ENCODE measurements around the gene PSMB5. TPM values are rescaled to one million over a fixed set of nuclear protein-coding genes. Genes with fewer than 3 reads are reported as not detected.
A peak's percentile ranks its signal among the peaks of the same experiment; 100 is the strongest.

PSMB5 gene
- total and polyA plus RNA-seq, 9 of the 15 experiments (the other 6 are each of a cell fraction or from before 2014, with no cell fraction given) = 198 to 1,870 (median 269) TPM

DNA sequence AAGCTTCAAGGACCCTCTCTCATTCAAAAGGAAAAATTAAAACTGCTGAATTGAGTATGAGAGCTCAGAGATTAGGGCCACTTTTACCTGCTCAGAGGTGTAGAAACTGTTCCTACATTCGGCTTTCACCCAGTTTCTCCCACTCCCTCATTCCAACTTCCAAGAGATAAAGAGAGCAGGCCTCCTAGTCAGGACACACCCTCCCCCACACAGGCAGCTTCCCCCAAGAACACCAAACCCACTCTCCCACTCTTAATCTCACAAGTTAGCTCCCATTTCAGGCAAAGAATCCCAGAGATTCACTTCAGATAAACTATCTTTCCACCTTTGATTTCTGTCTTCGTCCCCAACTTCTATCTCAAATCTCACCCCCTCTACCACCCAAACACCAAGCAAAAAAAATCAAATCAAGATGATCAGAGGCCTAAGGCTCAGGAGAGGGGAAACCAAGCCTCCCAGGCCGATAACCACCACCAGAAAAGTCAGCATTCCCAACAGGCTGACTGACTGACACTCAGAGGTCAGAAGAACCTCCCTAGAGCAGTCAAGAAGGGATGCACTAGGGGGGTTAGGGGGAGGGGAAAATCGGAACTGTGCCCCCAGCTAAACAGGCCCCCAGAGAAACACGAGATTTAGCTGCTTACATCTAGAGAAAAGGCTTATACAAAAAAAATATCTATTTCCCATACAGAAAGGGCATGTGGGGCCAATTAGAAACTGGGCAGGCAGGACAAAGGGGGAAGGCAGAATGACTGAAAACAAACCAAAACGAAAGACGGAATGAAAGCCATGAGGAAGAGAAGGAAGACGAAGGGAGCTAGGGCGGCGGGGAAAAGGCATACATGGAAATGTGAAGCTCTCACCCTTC lies 35.8 kb upstream of the PSMB5 start:
- BruUV-seq (replicated peaks) = no TSS peak
- in situ Hi-C loops (cut with MboI) = no loop called here
- H3K9me3 ChIP-seq (replicated peaks; ENCODE audit: control insufficient read depth, insufficient read depth, low read depth, low read length) = no peaks in the 10 kb centered on the region
- H3K36me3 ChIP-seq (ENCODE audit: control insufficient read depth, insufficient read depth, low read length) = peaks cover 76% of the 10 kb centered on the region
- peaks cover 20 to 26% of the 10 kb centered on the region in 2 experiments for H3K4me1 ChIP-seq (replicated peaks in 1 of 2; ENCODE audit: control insufficient read depth in 2 of 2, insufficient read depth in 2 of 2, low read length in 2 of 2)
- peaks cover 64% of the 10 kb centered on the region for H3K79me2 ChIP-seq (ENCODE audit: control insufficient read depth, insufficient read depth, low read length)
- H3K27me3 ChIP-seq (ENCODE audit: control insufficient read depth in 2 of 2, insufficient read depth in 2 of 2, low read length in 2 of 2) = no peaks in the 10 kb centered on the region
- DNase-seq (ENCODE audit: extremely low read depth in 1 of 4, low spot score in 3 of 4) = peak; percentile 36 to 51 (median 47)
- CTCF ChIA-PET (ENCODE audit: low intra/inter-chr PET ratio) = interaction anchor here (0.6 to 7.2 kb wide), 2 partner anchors 40 to 57 kb away, joined by 3 to 109 read pairs; no protein-coding TSS in a partner anchor
- H4K20me1 ChIP-seq (replicated peaks; ENCODE audit: control insufficient read depth, insufficient read depth, low read length) = peaks cover 14% of the 10 kb centered on the region; the same call in 1 of the 2 replicates
- POLR2A ChIA-PET = interaction anchor here (0.6 to 4.6 kb wide), 13 partner anchors 8 to 599 kb away, joined by 3 to 25 read pairs (median 4); partner anchors contain the start of genes ACIN1, C14orf119, CDH24 and CIROP
- peak overlapping the region; percentile 90 to 91 for H3K9ac ChIP-seq (ENCODE audit: insufficient read depth in 1 of 2, low read depth in 2 of 2, low read length in 2 of 2)
- peaks cover 5% of the 10 kb centered on the region for H3K9me1 ChIP-seq (ENCODE audit: control insufficient read depth, insufficient read depth, low read length)
- H3K4me3 ChIP-seq = peak overlapping the region; percentile 68
- intact Hi-C loops (cut with micrococcal nuclease) = no loop called here
- ATAC-seq = peak; percentile 12
- peak; percentile 63 for FAIRE-seq
- H2AFZ ChIP-seq (ENCODE audit: low read depth, low read length) = no peak overlapping the region
- H3K4me2 ChIP-seq (ENCODE audit: insufficient read depth, low read length) = peak overlapping the region; percentile 90
- WGBS (ENCODE audit: insufficient coverage, low coverage, missing lambda C conversion rate) = 0% methylated on average over 8 of the region's 10 CpGs
- H3K27ac ChIP-seq (ENCODE audit: extremely low read depth, low read depth, low read length) = peak overlapping the region; percentile 89
- TF ChIP-seq, protein P1, sequence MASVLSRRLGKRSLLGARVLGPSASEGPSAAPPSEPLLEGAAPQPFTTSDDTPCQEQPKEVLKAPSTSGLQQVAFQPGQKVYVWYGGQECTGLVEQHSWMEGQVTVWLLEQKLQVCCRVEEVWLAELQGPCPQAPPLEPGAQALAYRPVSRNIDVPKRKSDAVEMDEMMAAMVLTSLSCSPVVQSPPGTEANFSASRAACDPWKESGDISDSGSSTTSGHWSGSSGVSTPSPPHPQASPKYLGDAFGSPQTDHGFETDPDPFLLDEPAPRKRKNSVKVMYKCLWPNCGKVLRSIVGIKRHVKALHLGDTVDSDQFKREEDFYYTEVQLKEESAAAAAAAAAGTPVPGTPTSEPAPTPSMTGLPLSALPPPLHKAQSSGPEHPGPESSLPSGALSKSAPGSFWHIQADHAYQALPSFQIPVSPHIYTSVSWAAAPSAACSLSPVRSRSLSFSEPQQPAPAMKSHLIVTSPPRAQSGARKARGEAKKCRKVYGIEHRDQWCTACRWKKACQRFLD (CRISPR knock-in tag; IDR thresholded peaks at IDR 0.05) = peak; percentile 37; the same call in 1 of the 2 replicates
- TF ChIP-seq CREBBP (IDR thresholded peaks at IDR 0.05; ENCODE audit: low read depth, low read length) (no peak), CHD1 (IDR thresholded peaks at IDR 0.05; ENCODE audit: low read length) (peak; percentile 52), TAF7 (tag; IDR thresholded peaks at IDR 0.05) (no peak), HDAC1 (IDR thresholded peaks at IDR 0.05) (peak in 1 of 2 experiments; percentile 67; a peak in 2 of 4 replicates), CTBP1 (IDR thresholded peaks at IDR 0.05; ENCODE audit: borderline replicate concordance) (0 out of 2 replicates have a peak, but pooled peaks have one; percentile 49), MAFG (tag; conservative IDR thresholded peaks at IDR 0.05) (no peak), ZNF316 (IDR thresholded peaks at IDR 0.05) (no peak), PML (IDR thresholded peaks at IDR 0.05; ENCODE audit: low read length) (no peak), EGR1 (conservative IDR thresholded peaks at IDR 0.05) (peak; percentile 30)
- TF ChIP-seq, protein P2, sequence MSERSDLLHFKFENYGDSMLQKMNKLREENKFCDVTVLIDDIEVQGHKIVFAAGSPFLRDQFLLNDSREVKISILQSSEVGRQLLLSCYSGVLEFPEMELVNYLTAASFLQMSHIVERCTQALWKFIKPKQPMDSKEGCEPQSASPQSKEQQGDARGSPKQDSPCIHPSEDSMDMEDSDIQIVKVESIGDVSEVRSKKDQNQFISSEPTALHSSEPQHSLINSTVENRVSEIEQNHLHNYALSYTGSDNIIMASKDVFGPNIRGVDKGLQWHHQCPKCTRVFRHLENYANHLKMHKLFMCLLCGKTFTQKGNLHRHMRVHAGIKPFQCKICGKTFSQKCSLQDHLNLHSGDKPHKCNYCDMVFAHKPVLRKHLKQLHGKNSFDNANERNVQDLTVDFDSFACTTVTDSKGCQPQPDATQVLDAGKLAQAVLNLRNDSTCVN (CRISPR knock-in tag; IDR thresholded peaks at IDR 0.05) = 0 out of 2 replicates have a peak, but pooled peaks have one; percentile 33
- TF ChIP-seq, protein P3, sequence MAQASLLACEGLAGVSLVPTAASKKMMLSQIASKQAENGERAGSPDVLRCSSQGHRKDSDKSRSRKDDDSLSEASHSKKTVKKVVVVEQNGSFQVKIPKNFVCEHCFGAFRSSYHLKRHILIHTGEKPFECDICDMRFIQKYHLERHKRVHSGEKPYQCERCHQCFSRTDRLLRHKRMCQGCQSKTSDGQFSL (CRISPR knock-in tag; IDR thresholded peaks at IDR 0.05) = 0 out of 2 replicates have a peak, but pooled peaks have one; percentile 7
- TF ChIP-seq, protein P3 (tag; IDR thresholded peaks at IDR 0.05) = no peak
- TF ChIP-seq, protein P4, sequence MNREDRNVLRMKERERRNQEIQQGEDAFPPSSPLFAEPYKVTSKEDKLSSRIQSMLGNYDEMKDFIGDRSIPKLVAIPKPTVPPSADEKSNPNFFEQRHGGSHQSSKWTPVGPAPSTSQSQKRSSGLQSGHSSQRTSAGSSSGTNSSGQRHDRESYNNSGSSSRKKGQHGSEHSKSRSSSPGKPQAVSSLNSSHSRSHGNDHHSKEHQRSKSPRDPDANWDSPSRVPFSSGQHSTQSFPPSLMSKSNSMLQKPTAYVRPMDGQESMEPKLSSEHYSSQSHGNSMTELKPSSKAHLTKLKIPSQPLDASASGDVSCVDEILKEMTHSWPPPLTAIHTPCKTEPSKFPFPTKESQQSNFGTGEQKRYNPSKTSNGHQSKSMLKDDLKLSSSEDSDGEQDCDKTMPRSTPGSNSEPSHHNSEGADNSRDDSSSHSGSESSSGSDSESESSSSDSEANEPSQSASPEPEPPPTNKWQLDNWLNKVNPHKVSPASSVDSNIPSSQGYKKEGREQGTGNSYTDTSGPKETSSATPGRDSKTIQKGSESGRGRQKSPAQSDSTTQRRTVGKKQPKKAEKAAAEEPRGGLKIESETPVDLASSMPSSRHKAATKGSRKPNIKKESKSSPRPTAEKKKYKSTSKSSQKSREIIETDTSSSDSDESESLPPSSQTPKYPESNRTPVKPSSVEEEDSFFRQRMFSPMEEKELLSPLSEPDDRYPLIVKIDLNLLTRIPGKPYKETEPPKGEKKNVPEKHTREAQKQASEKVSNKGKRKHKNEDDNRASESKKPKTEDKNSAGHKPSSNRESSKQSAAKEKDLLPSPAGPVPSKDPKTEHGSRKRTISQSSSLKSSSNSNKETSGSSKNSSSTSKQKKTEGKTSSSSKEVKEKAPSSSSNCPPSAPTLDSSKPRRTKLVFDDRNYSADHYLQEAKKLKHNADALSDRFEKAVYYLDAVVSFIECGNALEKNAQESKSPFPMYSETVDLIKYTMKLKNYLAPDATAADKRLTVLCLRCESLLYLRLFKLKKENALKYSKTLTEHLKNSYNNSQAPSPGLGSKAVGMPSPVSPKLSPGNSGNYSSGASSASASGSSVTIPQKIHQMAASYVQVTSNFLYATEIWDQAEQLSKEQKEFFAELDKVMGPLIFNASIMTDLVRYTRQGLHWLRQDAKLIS (CRISPR knock-in tag; IDR thresholded peaks at IDR 0.05) = 0 out of 2 replicates have a peak, but pooled peaks have one; percentile 10
